Kasumi-1 (cell line): Measurements from ENCODE around the gene PTPRF.

Experiments
- DNase-seq, 2 experiments: peaks; one replicate each; lab custom pipeline; 2025; lab: John Stamatoyannopoulos, UW

Gene PTPRF

DNA sequence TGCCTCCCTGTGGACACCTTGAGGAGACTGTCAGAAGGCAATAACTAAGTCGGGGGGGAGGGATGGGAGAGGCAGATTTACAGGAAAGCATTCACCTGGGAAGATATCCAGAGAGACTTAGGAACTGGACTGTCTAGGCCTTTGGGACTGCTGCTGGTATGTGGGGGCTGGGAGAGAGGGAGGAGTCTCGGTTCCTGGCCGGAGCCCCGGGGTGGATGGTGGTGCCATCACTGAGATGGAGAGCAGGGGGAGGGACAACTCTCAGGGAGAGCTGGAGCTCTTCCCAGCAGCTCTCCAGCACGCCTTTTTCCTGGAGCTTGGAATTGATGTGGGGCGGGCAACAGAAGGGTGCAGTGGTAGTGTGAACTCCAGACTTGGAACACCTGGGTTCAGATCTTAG lies 22.1 kb downstream of the PTPRF start:
- DNase-seq = no peak

DNA sequence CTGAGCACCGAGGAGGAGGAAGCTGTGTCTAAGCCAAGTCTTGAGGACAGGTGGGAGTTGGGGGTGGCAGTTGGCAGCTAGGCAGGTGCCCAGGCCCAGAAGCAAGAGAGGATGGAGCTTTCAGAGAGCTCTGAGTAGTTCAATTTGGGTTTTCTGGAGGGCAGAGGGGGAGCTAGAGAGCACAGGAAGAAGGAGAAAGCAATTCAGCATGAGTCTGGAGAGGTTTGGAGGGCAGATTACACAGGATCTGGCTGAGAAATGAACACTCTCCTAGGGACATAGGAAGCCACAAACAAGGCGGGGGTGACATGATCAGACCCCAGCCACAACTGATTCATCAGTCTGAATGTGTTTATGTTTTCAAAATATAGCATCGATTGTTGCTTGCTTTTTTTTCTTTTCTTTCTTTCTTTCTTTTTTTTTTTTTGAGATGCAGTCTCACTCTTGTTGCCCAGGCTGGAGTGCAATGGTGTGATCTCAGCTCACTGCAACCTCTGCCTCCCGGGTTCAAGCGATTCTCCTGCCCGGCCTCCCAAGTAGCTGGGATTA lies 23.8 kb downstream of the PTPRF start:
- peak; percentile 68 to 86 for DNase-seq

DNA sequence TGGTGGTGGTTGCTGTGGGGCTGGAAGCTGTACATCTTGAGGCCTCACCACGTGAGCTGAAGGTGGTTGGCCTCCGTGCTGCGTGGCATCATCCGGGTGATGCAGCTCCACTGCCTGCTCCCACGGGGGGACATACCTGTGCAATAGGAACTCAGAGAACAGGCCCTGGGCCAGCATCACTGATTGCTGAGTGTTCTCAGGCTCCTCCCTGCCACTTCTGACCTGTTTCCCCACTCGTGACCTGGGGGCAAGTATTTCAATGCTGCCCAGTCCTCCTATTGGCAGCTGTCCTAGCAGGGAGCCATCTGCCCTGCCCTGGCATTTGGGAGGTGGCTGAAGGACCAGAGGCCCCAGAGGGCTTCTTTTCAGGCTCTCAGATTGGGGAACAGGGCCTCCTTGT lies 26.1 kb downstream of the PTPRF start:
- no peak for DNase-seq

DNA sequence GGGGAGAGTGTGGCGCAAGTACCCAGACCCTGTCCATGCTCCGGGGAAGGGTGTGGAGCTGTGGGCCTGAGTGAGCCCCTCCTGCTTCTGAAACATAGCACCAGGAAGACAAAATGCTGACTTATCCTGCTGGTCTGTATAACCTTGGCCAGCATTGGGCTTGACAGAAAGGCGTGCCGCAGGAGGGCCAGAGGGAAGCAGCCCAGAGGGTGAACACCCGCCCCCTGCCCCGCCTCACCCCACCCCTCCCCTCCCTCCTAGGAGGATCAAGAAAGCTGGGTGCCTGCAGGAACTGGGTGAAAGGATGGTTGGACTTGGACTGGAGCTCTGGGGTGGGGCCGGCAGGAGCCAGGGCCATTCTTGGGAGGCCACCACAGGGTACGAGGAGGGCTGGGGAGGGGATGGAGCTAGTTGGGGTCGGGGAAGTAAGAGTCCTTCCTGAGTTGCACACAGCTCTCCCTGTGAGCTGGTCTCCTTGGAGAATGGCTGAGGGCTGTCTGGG lies 27.1 kb downstream of the PTPRF start:
- DNase-seq = no peak

DNA sequence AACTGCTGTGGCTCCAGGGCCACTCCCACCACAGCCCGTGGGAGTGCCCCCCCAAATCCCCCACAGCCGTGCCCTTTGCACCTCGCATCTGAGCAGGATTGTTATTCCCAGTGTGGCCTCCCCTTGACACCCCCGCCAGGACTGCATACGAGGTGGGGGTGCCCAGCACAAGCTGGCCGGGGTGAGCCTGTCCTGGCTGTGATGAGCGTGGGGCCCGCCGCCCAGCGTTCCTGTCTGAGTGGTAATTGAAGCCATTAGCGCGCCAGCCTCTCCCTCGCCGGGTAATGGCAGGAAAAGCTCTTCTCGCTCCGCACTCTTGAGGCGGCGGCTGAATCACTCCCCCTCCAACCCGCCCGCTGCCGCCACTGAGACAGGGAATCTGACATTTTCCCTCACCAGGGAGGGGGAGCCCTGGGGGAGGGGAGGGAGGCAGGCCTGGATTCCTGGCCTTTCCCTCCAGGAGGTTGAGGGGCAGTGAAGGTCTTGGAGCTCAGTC lies 27.7 kb downstream of the PTPRF start:
- no peak for DNase-seq

DNA sequence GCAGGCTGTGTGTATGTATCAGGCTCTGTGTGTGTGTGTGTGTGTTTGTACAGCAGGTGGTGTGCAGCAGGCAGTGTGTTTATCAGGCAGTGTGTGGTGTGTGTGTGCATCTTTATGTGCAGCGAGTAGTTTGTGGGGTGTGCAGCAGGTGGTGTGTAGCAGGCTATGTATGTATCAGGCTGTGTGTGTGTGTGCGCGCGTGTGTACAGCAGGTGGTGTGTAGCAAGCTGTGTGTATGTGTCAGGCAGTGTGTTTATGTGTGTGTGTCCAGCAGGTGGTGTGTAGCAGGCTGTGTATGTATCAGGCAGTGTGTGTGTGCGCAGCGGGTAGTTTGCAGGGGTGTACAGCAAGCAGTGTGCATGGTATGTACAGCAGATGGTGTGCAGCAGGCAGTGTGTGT lies 29.0 kb downstream of the PTPRF start:
- DNase-seq = no peak

DNA sequence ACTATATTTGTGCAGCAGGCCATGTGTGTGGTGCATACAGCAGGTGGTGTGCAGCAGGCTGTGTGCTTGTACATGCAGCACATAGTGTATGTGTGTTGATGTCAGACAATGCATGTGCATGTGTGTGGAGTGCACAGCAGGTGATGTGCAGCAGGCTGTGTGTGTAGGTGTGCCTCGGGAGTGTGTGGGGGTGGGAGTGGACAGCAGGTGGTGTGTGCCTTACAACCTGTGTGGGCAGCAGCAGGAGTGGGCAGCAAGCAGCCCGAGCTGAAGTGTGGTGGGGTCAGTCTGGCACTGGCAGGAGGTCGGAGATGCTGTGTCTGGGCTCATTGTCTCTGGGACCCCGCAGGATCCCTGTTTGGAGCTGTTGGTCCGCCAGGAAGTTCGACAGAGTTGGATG lies 29.6 kb downstream of the PTPRF start:
- DNase-seq = no peak

DNA sequence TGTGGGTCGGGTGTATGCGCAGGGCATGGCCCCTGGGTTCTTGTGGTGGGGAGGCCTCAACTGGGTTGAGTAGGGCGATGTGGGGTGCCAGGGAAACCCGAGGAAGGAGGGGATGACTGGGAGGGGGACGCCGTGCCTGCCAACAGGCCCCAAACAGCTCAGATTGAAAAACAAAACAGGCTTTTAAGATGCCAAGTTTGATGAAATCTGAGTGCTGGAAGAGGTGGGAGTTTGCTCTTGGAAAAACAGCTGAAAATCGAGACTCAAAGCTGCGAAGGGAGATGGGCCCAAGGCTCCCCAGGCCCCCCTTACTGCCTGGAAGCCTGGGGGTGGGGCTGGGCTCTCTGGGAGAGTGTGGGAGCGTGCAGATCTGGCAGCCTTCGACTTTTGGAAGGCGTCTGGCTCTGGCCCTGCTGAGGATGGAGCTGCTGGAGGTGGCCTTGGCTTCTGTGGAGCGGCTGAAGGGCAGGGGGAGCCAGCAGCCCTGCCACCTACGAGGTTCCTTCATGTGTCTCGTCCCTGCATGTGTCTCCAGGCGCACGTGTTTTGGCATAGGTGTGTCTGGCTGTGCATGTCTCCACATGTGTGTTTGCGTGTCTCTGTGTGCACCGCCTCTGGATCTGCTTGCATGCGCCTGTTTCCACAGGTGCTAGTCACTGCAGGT lies 33.3 kb downstream of the PTPRF start:
- DNase-seq = no peak

DNA sequence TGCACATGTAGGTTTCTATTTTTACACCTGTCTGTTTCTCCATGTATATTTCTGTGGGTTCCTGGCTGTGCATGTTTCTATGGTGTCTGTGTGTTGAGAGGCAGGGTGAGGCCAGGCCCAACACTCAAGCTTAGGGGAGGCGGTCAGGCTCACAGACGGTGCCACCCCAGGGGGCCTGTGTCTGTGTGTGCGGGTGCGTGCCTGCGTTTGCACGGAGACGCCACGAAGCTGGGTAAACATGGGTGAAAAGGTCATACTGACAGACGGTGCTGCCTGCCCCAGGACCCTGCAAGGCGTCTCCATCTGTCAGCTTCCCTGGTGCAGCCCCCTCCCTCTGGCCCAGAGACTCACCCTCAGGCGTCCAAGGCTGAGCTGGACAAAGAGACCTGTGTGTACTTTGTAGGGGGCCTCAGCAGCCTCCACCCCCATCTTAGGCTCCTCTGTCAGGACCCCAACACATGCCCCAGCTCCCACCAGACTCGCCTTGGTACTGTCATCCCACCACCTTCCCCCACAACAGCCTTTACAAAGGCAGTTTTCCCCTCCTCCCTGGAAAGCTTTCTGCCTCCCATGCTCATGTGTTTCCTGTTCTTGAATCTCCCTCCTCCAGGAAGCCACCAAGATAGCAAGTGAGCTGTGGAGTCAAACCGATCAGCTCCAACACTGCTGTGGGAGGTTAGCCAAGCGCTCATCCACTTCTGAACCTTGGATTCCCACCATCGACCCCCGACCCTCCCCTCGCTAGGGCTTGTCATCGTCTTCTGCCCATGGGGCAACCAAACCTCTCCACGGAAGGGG lies 34.1 kb downstream of the PTPRF start:
- no peak for DNase-seq

DNA sequence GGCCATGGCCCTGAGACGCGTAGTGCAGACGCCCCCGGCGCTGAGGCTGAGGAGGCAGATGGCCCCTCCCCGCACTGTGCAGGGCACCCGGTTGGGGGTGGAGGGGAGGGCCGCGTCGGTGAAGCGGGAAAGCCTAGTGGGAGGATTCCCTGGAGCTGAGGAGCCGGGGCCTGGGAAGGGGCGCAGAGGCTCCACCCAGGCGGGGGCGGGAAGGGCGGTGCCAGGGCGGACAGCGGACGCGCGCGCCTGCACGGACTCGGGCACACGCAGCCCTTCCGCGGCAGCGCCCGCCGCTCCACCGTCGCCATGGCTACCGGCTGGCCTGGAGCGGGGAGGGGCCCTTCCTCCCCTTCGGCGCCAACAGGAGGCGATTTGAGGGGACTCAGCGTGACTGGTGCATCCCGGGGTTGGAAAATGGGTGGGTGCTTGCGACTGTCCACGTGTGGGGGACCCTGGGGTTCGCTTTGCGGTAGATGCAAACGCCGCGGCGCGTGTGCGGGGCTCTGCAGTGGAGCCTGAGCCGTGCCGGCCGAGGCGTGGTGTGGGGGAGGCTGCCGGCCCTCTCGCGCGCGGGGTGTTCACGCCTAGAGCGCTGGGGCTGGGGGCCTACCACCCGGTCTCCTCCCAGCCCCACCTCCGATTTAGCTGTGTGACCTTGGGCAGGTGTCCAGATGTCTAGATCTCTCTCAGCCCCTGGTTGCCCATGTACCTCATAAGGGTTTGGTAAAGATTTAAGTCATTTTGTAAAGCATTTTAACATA lies 35.1 kb downstream of the PTPRF start:
- DNase-seq = no peak

DNA sequence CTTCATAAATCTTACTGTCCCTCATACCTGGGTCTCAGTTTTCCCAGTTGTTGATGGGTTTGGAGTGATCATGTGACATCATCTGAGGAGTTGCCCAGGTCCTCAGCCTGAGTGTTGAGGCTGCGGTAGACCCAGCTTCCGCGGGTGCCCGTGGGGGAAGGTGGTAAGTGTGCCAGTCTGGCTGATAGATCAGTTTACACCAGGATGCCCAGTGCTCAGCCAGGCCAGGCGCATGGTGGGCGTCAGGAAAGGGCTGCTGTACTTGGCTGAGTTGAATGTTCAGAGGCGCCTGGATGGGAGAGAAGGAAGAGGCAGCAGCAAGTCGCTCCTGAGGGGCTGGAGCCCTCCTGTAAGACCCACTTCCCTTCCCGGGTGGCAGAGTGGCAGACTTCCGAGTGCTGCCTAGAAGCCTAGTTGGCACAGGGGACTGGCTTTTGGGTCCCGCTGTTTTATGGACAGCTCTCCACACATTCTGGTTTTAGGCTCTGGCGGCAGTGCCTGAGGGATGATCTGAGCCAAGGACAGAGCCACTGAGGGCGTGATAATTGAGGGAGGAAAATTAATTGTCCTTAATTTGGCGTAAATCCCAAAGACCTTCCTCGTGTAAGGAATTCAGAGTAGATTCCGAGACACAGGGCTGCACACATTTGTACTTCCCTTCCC lies 35.8 kb downstream of the PTPRF start:
- no peak for DNase-seq

DNA sequence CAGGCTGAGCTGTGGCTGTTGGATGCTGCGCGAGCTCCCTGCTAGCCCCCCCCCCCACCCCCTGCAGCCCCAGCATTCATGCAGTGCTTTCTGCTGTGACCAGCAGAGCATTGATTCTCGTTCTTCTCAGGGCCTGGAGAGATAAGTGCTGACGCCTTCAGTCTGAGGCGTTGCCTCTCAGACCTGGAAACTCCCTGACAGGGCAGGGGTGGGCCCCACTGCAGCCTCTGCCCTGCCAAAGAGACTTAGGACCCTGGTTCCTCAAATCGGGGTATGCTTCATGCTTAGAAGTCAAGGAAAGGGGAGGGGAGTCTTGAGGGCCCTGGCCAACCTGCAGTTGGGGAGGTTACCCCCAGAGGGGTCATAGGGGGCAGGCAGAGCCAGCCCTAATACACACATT lies 38.5 kb downstream of the PTPRF start:
- DNase-seq = no peak

DNA sequence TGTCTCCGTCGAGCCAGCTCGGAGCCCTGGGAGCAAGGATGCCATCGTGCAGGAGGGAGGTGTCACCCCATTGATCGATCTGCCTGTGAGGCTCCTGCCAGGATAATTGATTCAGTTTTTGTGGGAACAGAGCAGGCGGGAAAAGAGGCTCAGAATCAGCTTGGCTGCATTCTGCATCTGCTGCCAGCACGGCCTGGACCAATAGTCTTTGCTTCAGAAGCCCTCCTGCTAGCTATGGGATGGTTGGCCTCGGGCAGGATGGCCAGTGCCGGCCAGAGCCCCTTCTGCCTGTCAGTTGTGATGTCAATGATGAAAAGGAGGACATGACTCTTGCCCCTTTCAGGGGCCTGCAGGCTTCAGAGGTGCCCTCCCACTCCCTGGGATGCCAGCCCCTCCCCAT lies 39.6 kb downstream of the PTPRF start:
- no peak for DNase-seq

DNA sequence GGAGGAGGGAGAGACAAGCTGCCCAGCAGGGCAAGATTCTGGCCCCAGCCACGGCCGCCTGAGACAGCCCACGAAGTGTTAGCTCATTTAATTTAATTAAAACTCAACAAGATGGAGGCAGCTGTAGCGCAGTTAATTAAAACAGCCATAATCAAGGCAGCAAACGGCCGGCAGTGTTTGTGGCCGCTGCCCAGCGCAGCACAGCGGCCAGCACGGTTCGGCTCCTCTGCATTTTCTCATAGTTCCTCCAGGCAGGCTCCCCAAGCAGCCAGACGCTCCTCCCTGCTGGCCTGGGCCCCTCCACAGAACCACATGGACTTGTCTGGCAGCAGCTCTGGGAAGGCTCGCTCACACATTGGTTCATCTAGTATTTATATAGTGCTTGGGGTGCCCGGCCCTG lies 40.0 kb downstream of the PTPRF start:
- no peak for DNase-seq

DNA sequence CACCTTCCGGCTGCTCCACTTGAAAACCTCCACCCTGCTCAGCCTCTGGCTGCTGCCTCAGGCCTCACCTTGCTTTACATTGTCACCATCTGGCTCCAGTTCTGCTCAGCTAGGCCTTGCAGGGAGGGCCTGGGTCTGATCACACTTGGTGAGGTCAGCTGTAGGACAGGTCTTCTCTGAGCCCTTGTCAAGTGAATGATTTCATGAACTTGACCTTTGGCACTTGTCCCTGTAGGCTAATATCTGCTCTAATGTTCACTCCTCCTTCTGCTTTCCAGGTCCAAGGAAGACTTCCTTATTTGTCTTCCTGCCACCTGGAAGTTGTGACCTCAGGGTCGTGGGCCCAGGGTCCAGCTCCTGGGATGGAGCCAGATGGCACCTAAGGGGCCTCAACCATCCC lies 41.4 kb downstream of the PTPRF start:
- DNase-seq = no peak

DNA sequence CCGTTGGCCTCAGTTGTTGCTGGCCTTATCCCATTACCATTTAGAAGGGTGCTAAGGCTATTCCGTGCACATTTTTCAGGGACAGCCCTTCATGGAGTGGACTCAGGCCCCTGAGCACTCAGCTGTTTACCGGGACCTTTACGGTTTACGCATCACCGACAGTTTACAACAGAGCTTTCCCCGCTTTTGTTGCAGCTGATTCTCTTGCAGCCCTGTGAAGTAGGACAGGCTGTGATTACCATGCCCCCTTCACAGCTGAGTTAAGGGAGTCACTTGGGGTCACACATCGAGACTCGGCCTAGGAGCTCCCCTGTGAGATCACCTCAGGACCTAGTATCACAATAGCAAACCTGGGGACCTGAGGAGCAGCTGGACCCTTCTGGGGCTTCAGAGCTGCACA lies 41.9 kb downstream of the PTPRF start:
- no peak for DNase-seq

DNA sequence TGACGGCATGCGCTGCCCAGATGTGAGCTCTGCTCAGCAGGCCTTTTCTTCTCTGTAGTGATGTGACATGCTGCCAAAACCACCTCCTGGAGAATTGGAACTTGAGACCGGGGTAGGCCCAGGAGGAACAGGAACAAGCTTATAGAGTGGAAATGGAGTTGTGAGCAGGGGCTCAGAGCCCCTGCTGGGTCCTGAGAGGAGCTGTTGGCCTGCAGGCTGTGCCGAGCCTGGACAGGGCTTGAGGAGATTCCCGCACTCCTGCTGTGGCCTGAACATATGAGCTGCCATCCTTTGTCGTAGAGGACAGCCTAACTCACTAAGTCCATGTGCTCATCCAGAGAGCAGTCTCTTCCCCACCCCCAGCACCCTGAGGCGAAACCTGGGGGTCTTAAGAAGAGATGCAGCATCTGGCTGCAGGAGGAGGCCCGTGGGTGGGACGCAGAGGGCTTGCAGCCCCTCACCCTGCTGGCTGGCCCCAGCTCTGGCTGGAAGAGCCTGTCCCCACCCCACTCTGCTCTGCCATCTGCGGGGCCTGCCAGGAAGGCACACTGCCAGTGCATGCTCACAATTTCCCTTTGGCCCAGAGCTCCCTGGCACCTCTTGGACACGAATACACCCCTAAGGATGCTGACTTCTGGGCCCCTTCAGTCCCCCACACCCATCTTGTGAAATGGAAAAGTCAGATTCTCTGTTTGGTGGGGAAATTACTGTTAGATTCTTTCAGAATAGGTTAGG lies 42.5 kb downstream of the PTPRF start:
- DNase-seq = no peak

DNA sequence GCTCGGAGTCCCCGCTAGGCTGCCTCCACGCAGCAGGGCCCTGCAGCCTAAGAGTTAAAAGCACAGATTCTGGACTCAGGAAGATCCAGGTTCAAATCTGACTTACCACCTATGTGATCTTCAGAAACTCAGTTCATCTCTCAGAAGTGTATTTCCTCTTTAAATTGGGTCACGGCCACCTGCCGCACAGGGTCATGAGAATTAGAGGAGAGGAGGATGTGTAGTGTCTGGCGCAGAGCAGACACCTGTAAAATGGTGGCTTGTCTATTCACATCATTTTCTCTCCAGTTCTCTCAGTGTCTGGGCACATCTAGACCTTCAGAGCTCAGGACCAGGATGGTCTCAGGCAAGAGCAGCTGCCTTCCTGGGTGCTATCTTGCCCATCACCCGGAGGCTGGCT lies 45.8 kb downstream of the PTPRF start:
- no peak for DNase-seq

DNA sequence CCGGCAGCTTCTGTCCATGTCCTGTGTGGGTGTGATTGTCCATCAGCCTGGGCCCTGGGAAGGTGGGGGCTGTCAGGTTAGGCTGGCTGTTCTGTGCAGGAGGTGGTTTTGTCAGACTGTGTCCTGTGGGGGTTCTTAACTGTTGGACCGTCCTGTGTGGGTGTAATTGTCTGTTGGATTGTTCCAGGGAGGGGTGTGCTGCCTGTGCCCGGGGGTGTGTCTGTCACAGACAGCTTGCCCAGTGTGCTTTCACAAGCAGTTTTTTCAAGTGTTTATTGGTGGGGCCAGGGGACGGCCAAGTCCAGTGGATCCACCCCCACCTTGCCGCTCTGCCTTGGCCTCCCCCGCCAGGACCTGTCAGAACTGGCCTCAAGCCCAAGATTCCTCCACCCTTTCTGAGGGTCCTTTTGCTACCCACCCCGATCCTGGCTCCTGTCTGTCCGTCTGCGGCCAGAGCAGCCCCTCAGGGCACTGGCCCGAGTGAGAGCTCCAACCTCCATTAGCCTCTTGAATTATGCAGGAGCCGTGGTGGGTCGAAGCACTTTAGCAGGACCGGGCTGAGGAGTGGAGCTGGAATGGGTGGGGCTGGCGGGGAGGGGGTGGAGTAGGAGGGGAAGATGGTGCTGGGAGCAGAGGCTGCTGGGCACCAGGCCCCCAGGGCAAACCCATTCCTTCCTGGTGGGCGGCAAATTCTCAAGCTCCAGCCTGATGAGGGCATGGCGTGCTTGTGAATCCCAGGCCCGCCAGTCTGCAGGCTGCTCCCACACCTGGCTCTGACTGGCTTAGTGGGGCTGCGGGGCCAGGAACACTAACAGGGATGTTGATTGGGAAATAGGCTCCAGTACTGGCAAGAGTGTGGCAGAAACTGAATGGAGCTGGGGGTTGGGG lies 47.2 kb downstream of the PTPRF start:
- no peak for DNase-seq

DNA sequence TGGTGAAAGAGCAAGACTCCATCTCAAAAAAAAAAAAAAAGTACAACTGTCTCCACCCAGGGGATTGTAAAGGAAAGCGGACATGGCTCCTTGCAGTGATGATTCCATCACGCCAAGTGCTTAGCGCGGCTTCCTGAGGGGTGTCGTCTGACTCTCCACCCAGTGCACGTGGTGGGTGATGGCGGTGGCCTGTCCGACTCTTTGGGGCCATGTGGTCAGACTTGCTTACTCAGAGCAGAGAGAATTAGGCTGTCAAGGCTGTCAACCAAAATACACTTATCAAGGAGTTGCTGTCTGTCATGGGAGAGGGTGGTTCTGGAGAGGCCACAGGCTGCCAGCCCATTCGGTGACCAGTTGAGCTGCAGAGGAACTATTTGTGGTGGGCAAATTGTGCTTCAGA lies 49.4 kb downstream of the PTPRF start:
- DNase-seq = no peak
